Ammon's horn (tissue), 1 donor: ENCODE results near the gene MACROD2.

Source experiments
- DNase-seq: peaks from one replicate; pipeline ENCODE4 v3.0.0-alpha.2; 2016; ENCODE audit warnings: low spot score

Gene MACROD2

DNA sequence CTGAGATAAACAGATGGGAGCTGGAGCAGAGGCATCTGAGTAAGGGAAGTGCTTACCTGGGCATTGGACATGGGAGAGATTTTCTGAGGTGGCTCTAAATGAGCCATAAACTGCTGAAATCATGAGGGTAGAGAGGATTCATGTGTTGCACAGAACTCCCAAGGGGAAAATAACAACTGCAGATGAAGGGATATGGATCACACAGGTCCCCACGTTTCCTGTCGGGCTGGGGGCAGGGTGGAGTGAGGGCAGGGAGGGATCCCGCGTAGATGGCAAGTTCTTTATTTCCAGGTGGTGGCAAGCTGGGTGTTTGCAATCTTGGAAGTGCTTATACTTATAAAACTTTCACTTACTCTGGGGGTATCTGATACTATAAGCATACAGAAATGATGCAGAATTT lies 764.7 kb downstream of the MACROD2 start:
- no peak for DNase-seq

DNA sequence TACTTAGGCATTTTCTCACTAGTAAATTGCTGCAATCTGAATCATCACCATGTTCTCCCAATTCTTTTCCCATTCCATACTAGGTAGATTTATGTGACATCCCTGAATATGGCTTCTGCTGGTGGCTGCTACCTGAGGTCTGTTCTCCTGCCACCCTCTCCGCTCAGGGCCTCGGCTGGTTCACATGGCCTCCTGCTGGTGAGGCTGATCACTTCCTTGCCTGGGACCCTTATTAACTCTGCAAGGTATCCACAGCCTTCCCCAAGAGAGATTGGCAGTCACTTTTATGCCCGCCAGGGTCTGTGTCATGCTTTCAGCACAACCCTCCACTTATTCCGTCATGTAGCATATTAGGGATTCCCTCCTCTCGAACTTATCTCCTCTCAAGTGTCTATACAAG lies 766.6 kb downstream of the MACROD2 start:
- no peak for DNase-seq

DNA sequence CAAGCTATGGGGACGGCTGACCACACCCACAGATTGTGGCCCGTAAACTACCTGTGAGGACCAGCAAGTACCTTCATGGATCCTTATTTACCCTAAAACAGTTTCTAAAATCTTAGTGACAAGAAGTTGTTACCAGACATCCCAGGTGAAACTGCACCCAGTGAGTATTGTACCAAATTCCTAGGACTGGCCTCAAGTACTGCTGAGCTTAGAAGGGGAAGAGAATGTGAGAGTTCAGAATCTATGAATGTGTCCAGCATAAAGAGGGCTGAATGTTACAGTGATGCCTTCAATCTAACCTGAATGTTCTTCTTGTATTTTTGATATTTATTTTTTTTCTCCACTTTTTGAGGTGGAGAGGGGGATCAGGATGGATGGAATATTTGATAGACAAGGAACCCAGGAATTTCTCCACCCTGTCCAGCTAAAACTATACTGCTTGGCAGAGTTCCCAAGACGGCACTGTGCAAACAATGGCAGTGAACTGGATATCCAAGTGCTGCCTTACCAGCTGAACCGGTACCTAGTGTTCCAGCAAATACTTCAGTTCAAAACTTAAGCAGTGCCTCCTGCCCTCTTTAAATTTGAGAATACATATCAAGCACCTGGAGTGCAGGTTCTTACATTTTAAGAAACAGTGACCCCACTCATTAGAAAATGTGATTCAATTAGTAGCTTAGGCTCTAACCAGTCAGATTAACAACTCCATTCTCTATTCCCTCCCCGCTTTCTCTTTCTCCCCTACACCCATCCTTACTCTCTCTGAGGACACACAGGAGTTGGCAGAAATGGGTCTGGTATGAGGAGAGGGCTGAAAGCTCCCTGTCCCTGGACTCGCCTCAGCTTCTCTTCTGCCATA lies 769.4 kb downstream of the MACROD2 start:
- no peak for DNase-seq

DNA sequence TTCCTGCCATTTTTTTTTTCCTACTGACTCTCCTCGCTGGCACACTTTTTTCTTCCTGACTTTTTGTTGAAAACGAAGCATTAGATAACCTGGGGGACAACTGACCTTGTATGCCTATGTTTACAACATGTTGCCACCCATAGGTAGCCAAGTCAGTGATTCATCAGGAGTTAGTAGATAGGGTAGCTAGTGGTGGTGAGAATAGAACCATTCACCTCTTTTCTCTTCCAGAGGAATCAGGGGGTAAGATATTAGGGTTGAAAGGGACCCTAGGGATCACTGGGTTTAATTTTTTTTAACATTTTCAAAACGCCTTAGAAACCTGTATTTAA lies 770.0 kb downstream of the MACROD2 start:
- DNase-seq, result no peak

DNA sequence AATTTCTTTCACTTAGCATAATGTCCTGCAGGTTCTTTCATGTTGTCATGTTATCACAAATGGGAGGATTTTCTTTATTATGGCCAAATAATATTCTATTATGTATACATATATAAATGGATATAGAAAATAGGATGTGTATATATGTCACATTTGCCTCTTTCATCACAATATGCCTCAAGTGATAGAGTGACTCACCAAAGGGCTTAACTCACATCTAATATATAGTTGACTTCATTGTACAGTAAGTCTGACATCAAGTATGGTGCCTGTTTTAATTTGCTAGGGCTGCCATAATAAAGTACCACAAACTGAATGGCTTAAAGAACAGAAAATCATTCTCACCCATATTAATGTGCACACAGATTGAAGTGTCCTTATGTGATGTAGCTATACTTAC lies 778.2 kb downstream of the MACROD2 start:
- no peak for DNase-seq

DNA sequence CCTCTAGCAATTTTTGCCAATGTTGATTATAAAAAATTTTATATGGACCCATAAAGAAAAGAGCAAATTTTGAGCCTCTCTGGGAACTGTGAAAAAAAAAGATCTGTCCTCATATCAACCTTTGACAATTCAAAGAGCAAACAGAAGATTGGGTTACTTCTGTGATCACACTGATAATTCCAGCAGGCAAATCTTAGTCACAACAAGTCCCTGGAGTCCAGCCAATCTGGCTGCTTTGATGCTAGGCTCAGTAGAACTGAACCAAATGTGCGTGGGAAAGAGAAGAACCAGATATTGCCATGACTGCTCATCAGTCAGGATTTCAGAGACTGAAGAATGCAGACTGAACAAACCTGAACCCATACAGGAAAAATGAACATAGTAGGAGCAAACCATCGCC lies 780.5 kb downstream of the MACROD2 start:
- peak; percentile 60 for DNase-seq

DNA sequence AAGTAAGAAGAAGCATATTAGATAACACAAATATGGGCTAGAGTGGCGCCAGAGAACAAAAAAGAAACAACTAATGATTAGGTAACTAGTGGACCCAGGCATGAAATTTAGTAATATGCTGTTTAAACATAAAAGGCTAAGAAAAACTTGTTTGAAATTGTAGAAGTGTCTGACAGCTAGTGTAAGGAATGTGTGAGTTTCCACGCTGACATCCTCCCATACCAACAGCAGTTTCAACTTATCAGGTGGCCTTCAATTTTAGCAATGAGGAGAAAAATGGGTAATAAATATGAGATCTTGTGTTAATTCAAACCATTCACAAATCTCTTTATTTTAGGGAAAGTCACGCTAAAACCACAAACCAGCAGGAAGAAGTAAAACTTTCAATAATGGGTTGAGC lies 782.3 kb downstream of the MACROD2 start:
- no peak for DNase-seq

DNA sequence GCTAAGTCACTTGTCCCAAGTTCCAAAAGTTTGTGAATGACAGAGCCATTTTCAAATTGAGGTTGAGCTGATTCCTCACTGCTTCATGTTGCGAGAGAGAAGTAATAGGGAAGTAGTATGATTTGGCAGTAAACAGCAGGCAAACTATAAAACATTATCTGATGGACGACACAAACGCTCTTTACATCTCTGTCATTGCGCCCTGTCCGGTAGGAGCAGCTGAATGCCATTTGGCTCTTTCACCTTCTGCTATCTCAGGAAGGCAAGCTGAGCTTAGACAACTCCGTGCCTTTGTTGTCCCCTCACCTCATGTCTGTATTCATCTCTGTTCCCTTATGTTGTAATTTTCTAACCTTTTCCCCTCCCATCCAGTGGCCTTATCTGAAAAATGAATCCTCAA lies 782.8 kb downstream of the MACROD2 start:
- DNase-seq, result no peak

DNA sequence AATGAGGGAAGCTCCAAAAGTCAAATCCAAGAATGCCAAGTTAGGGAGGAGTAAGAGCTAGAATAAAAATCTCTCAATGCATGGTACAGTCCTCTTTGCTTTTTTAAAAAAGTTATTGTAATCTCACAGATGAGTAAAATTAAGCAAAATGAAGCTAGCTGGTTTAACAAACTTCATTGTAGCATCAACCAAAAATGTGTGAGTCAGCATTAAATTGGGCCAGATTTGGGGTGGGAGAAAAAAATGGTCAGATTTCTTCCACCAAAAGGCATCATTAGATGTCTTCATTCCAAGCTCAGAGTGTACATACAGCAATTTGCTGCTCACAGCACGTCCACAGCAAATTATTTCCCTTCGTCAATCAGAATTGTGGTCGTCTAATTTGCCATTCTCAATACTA lies 783.6 kb downstream of the MACROD2 start:
- DNase-seq, result no peak

DNA sequence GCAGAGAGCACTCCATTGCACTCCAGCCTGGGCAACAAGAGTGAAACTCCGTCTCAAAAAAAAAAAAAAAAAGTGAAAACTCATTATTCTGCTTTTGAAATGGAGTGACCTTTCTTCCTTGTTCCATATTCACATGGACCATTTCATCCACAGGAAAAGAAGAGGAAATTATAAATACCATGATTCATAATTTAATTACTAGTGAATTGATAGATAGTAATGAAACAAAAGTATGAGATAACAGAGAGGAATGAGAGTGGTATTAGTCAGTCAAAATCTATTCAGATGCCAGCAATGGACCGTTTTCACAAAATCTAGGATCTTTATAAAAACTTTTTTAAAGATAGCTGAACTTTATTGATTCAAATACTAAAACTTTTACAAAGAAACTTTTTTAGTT lies 785.2 kb downstream of the MACROD2 start:
- no peak for DNase-seq

DNA sequence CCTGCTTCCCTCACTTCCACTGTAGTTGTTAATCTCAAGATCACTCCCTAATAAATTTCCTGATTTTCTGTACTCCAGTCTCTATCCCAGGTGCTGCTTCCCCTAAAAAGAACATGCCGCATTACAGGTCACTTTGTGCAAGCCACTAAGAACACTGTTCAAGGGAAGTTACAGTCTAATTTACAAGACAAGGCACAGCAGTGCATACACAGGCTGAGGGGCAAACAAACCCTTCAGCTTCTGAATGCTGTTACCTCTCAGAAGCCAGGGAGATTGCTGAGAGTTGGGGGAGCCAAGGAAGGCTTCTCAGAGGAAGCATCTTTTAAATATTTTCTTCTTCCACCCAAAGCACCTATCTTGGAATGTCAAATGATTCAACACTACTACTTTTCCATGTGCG lies 787.4 kb downstream of the MACROD2 start:
- DNase-seq, result no peak

DNA sequence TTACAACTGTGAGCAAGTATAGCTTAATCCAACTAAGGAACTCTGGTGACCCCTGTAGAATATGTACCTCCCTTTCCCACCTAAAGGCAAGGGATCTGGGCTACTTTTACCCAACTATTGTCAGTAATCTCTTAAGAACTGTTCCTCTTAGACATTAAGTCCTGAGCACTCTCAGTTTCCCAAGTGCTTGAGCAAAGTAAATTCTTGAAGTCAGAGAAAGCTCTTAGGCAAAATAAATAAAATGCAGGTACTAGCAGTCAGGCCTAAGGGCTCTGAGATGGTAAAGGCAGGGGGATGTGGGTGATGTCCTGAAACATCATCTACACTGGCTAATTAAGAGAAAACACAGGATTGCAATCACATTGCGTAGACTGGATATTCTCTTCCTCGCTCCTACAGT lies 788.5 kb downstream of the MACROD2 start:
- no peak for DNase-seq

DNA sequence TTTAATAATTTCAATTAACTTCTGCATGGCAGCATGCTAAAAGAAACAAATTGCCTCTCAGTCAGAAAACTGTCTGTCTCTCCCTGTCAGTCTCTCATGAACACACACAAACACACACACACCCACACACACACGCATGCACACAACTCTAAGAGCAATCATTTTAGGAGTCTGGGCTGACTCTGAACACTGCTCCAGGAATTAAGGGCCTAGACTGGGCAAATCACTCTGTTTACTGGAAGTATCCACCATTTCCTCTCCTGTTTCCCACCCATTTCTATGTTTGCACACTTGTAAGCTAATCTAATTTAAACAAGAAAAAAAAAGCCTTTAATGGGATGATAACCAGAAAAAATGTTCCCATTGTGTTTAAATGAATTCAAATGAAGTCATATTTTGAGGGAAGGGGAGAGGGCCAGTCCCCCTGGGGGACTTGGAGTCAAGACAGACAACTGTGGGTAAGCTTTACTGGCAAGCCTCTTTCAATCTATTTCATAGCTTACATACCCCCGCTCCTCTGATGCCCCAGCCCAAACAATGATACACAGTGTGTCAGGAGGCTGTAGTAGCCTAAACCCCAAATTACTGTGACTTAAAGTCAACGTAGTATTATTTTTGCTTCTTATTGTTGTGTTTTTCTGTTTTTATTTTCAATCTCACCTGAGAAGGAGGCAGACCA lies 789.9 kb downstream of the MACROD2 start:
- DNase-seq, result no peak

DNA sequence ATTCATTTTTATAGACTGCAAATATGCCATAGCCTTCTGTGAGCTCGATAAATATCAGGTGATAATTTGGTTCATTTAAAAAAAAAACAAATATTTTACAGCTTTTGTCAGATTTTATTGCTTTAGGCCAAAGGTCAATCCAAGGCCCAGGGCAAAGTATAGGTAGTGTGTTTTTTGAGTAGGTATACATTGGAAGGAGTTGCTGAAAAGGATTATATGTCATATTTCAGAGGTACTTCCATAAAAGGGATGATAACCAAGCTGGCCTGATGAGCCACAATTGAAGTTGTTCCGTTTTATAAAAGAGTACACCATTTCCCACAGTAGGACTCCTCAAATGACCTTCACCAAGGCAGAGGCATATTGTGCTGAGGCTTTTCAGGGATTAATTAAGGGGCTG lies 794.9 kb downstream of the MACROD2 start:
- DNase-seq, result no peak

DNA sequence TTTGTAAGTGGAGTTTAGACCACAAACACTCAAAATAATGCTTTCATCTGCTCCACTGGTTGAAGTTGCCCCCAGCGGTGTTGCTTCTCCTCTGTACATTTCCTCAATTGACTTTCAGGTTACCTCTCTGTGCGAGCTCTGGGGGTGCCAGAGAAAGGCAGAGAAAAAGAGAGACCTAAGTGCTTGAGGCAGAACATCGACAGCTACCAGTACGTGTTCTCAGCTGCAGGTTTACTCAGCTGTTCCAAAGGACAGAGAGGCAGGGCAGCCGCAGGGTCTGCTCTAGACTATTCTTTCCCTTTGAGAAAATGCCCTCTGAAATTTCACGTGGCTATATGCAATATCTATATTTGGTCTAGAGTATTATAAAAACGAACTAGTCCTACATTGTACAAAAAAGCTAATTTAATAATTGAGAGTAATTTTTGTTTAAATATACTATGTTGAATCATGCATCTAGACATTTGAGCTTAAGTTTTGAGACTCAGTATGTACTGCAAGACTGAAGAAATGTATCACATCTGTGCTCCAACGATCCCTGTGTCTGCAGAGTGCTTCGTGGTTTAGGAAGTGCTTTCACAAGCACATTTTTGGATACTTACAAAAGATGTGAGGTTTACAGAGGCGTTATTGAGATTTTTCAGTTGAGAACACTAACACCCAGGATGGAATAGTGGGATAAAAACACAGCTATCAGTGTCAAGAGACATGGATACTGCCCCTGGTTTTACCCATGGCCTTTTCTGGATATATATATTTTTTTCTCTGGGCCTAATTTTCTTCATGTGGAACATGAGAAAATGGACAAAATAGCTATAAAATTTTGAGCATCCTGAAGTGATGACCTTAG lies 795.7 kb downstream of the MACROD2 start:
- DNase-seq, result no peak

DNA sequence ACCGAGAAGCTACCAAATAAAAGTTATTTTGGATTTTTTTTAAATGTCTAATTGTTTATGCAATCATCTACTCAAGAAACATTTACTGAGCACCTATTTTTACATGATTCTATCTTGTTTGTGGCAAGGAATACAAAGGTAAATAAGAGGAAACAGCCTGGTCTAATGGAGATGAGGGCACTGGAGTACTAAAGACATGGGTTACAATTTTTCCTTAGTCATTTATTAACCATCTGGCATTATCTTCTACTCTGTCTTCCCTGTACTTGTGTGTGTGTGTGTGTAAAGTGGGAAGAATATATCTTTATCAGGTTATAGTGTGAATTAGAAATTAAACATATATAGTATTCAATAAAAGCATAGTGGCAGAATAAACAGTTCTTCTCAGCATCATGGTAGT lies 797.6 kb downstream of the MACROD2 start:
- DNase-seq, result no peak

DNA sequence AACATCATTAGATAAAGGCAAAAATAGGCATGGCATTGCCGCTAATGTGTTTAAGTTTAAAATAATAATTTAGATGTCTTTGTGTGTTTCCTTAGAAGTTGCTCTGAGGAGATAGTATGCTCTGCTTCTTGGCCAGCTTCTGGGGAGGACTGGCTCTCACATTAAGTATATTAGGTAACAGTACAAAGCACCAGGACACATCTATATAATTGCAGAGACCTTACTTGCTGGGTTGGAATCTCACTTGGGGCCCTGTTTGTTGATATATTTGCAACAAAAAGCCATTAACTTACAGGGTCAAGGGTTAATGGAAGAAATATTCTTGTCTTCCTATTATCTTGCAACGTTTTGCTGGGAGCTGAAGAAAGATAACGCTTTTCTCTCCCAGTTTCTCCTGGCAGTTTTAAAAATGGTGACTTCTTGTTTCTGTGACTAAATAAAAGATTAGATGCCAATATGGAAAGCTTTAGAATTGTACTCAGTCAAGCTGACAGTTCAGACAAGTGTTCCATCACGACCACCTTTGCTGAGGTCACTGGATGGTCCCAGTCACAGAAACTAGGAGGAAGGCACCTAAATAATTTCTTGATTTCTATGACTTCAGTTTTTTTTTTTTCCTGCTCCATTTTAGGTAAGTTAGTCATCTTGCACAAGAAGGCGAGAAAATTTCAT lies 804.4 kb downstream of the MACROD2 start:
- DNase-seq, result no peak

DNA sequence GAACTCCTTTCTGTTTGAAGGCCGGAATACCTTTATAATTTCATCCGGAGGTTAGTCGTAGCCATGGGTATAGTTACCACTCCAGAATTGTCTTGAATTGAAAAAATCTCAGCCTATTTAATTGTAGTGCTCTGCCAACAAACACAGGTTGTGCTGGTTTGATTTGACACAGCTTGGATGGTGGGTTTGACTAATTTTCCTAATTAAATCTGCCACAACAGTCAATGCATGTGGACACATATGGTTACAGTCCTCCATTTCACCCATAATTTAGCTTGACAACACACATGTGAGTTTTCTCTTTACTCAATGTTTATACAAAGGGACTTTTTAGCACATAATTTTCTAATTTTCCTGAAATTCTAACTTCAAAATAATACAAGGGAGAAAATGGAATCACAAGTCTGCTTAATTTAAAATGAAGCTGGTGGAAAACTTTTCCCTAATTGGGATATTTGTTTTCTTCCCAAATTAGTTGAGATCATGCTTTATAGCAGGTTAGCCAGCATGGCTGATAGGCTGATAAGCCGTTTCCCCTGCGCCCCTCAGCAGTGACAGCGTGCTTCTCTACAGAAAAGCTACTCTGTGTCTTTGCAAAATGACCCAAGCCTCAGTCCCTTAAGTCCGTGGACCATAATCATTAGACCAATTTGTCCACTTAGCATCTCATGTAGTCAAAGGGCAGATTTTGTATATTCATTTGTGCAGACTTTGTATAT lies 805.5 kb downstream of the MACROD2 start:
- no peak for DNase-seq

DNA sequence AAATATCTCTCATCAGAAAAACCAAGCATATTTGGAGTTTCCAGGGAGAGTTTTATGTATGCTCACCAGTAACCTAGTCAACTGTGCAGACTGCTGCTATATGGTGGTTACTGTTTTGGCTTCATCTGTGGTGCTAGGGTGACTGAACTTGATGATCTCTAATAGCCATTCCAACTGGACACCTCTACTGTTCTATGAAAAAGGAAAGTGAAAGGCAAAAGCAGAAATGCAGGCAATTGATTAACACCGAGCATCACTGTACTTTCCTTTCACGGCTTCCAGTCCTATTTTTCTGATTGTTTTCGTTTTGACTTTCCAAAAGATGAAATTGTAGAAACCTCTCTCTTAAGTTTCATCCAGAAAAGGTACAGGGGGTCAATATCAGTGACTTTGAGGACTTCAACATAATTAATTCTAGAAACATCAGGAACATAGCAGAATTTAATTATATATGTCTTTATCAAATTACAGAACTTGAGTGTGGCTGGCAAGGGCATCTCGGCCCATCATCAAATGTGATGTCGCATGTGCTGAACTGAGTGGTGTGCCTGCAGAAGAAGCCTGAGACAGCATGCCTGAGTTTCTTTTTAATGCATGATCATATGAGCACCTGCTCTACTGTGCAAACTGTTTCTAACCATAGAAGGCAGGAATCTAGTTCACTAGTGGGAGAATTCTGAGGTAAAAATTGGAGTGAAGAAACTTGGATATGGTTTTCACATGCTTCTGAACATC lies 806.4 kb downstream of the MACROD2 start:
- no peak for DNase-seq

DNA sequence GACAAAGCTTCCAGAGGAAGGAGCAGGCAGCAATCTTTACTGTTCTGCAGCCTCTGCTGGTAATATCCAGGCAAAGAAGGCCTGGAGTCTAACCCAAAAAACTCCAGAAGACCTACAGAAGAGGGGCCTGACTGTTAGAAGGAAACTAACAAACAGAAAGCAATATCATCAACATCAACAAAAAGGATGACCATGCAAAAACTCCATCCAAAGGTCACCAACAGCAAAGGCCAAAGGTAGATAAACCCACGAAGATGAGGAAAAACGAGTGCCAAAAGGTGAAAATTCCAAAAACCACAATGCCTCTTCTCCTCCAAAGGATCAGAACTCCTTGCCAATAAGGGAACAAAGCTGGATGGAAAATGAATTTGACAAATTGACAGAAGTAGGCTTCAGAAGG lies 811.9 kb downstream of the MACROD2 start:
- DNase-seq, result no peak

DNA sequence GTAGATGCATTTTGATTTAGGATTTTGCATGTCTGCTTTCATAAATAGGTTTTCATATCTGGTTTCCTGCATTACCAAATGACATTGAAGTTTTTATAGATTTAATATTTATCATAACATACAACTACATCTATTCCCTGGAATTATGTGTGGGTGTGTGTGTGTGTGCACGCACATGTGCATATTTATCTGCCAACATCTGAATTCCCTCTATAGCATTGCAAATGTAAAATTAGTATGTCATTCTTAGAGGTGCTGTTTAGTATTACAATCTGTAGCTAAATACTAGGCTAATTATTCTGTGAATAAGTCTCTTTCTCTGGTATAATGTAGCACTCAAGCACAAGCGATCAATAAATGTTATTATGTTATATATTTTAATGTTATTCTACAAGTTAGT lies 820.0 kb downstream of the MACROD2 start:
- DNase-seq, result no peak
